Ovary (tissue), 9 donors: ENCODE results near the gene LDHAL6A. TPM values are rescaled to one million over a fixed set of nuclear protein-coding genes. Genes with fewer than 3 reads are reported as not detected.

ENCODE experiments used
- DNase-seq, 5 donors: peaks; one replicate each; pipeline ENCODE4 v3.0.0-alpha.2; 2019 to 2020
- H3K27ac ChIP-seq, 2 donors: fragments of 200-600 bp; one replicate each; pipeline versions ENCODE4 v1.5.1 to v1.8.0; 2019 to 2022
- H3K27me3 ChIP-seq: fragments of 200-600 bp; one replicate; pipeline ENCODE4 v1.8.0; 2022
- H3K36me3 ChIP-seq: fragments of 200-600 bp; sonication (generic); one replicate; pipeline ENCODE4 v1.5.1; 2019
- H3K4me1 ChIP-seq: one replicate; pipeline ENCODE4 v1.8.1; 2013; ENCODE audit warnings: mild to moderate bottlenecking, moderate library complexity; ENCODE audit not compliant: insufficient read depth
- H3K4me3 ChIP-seq: fragments of 200-600 bp; sonication (generic); one replicate; pipeline ENCODE4 v1.5.1; 2017
- H3K9me3 ChIP-seq, 2 donors: fragments of 200-600 bp in 1 of 2; sonication (generic) in 1 of 2; one replicate each; pipeline versions ENCODE4 v1.5.1 to v1.8.1; 2013 to 2019; ENCODE audit warnings: mild to moderate bottlenecking in 1 of 2, moderate library complexity in 1 of 2
- CTCF ChIP-seq, 3 donors: fragments of 450-650 bp in 2 of 3; fragments of 200-600 bp in 1 of 3; IDR thresholded peaks; one replicate each; pipeline versions ENCODE4 v1.5.1 to v1.8.0; 2016 to 2022; ENCODE audit warnings: antibody characterized with exemption in 3 of 3, mild to moderate bottlenecking in 1 of 3
- EP300 ChIP-seq: sonication (generic); formaldehyde crosslinking; IDR thresholded peaks from one replicate; pipeline ENCODE4 v1.6.1; 2017; ENCODE audit warnings: antibody characterized with exemption
- POLR2A ChIP-seq: fragments of 450-650 bp; IDR thresholded peaks from one replicate; pipeline ENCODE4 v1.6.1; 2017; ENCODE audit warnings: antibody characterized with exemption, mild to moderate bottlenecking, moderate library complexity
- WGBS, 3 donors: extraction: QIAGEN DNeasy Blood & Tissue Kit in 1 of 3; methylation state at CpG; one replicate each; pipeline versions ENCODE4 v1.1.5 to v1.1.7; 2013 to 2017; 5-methylcytosine and 5-hydroxymethylcytosine counted together
- intact Hi-C, 4 donors: fragments of 100-400 bp; cut with DNase I; formaldehyde crosslinking; loops; one replicate each; pipeline versions ENCODE4 v1.11.0 to v1.15.1; 2022 to 2023
- polyA plus RNA-seq, 2 donors: library from polyadenylated mRNA; stranded (reverse); fragments of 200-250 nt in 1 of 2; fragments of 350-450 nt in 1 of 2; fragmentation: Illumina TruSeq in 1 of 2; extraction: RNeasy Lipid Tissue Mini Kit (QIAGEN cat#74804) in 1 of 2; gene quantifications; one replicate each; pipeline ENCODE4 v1.2.3, GENCODE V29; 2013 to 2014
- total RNA-seq, 7 donors: library from RNA; depleted of rRNA in 2 of 7; stranded (reverse); fragments of >200 nt in 2 of 7; fragmentation: NEBNext Ultra II Directional in 3 of 7; extraction: Animal tissue kit (Norgen Biotek cat#: 25700) in 3 of 7; gene quantifications; one replicate each; pipeline versions ENCODE4 v1.1.0 to v1.2.4, GENCODE V29; 2016 to 2023
- donor health status: DM: no; HTN: no; CAD: no; lungs with moderate emphysema.
- donor health status: DM: no; HTN: no; CAD: no.
- donor health status: Bipolar disorder and iron deficiency.
- donor health status: DM: yes; HTN: yes; CAD: no.
- donor health status: DM: no; HTN: no; CAD: no.
- donor health status: DM: yes; HTN: yes; CAD: no.

The LDHAL6A gene
- total and polyA plus RNA-seq, 9 donors: 0.32 to 1.2 (median 0.61) TPM; not detected in 4

GRCh38 chr11:18485913-18486528, 30.4 kb downstream of the LDHAL6A start:
- Histone ChIP-seq H3K9me3 (no peaks in the 10 kb centered on the region), H3K36me3 (no peaks in the 10 kb centered on the region), H3K27ac (no peak overlapping the region), H3K27me3 (no peaks in the 10 kb centered on the region), H3K4me1 (no peaks in the 10 kb centered on the region), H3K4me3 (no peak overlapping the region)
- DNase-seq: no peak
- intact Hi-C loops: no loop called here
- WGBS, 3 donors: 95 to 97% (median 95%) methylated on average over 8 of the region's 8 CpGs
- no peak for TF ChIP-seq CTCF (IDR thresholded peaks at IDR 0.05)
- no peak for TF ChIP-seq EP300
- no peak for TF ChIP-seq POLR2A

- Histone ChIP-seq H3K9me3 (no peaks in the 10 kb centered on the region), H3K27ac (no peak overlapping the region), H3K36me3 (no peaks in the 10 kb centered on the region), H3K4me3 (no peak overlapping the region), H3K4me1 (no peaks in the 10 kb centered on the region), H3K27me3 (no peaks in the 10 kb centered on the region)
- intact Hi-C loops: no loop called here
- 65 to 82% (median 77%) methylated on average over 1 of the region's 1 CpG for WGBS, 3 donors
- DNase-seq: no peak
- TF ChIP-seq CTCF (IDR thresholded peaks at IDR 0.05): no peak
- no peak for TF ChIP-seq POLR2A
- no peak for TF ChIP-seq EP300
Observed at GRCh38 chr11:18490319-18490718, 34.7 kb downstream of the LDHAL6A start.

- Histone ChIP-seq H3K9me3 (no peaks in the 10 kb centered on the region), H3K36me3 (no peaks in the 10 kb centered on the region), H3K27ac (no peak overlapping the region), H3K27me3 (no peaks in the 10 kb centered on the region), H3K4me3 (no peak overlapping the region), H3K4me1 (no peaks in the 10 kb centered on the region)
- DNase-seq: no peak
- intact Hi-C loops: no loop called here
- no peak for TF ChIP-seq EP300
- no peak for TF ChIP-seq CTCF (IDR thresholded peaks at IDR 0.05)
- TF ChIP-seq POLR2A: no peak
- WGBS, 3 donors: 86 to 87% (median 86%) methylated on average over 15 of the region's 15 CpGs
Observed at GRCh38 chr11:18490736-18491485, 35.3 kb downstream of the LDHAL6A start.

- 92 to 97% (median 96%) methylated on average over 2 of the region's 2 CpGs for WGBS, 3 donors
- intact Hi-C loops: no loop called here
- Histone ChIP-seq H3K4me1 (peaks cover 1% of the 10 kb centered on the region), H3K4me3 (no peak overlapping the region), H3K36me3 (no peaks in the 10 kb centered on the region), H3K9me3 (no peaks in the 10 kb centered on the region), H3K27me3 (no peaks in the 10 kb centered on the region), H3K27ac (no peak overlapping the region)
- no peak for DNase-seq
- TF ChIP-seq EP300 (no peak), POLR2A (no peak), CTCF (IDR thresholded peaks at IDR 0.05) (no peak)
Observed at GRCh38 chr11:18491924-18492323, 36.3 kb downstream of the LDHAL6A start.
